Activated T-helper 9 cell treated with anti-CD3 and anti-CD28 coated beads, Interleukin-2, amount 50 U/mL, for 16 hours (primary cell): ENCODE results near the gene KLHL1.
"Not testable (repeated sequence)": the region's sequence is repeated elsewhere in the genome, so short reads cannot be mapped to it uniquely, and the experiment has no call there.

ENCODE experiments used
- DNase-seq: peaks from one replicate; pipeline ENCODE4 v3.0.0-alpha.2; 2020; ENCODE audit warnings: low read depth

The KLHL1 gene

DNA sequence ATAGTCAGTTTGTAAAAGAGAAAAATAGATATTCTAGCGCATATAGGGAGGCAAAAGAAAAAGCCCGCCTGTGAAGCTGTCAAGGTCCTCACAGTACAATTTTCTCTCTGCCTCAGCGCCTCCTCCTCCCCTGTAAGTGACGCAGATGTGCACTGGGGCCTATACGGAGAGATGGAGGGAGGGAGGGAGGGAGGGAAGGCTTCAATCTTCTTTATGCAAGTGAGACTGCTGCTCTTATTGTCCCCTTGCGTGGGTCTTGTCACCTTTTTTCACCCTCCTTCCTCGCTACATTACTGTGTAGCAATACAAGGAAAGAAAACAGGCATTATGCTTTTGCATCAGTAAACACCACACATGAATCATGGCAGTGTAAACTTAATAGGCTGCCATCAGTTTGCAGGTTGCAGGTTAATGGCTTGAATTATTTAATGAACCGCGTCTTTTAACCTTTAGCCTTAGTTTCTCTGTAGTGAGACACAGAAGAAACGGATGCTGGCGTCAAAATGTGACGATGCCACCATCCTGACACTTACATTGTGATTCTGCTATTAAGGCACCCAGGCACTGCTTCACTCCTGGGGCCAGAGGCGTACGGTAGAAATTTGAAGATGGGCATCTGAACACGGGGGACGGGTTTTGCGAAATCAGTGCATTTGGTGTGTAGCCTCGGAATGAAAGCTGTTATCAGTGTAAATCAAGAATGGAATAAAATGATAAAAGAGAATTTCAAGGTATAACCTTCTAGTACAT, at the start of gene KLHL1:
KLHL1 (minus strand) TSS at position 97 of the 750 bp plus-strand sequence. CDS start 753 bp downstream, outside the sequence.
- no peak for DNase-seq

GRCh38 chr13:70142658-70143057, 34.4 kb upstream of the KLHL1 start:
- DNase-seq = not testable (repeated sequence)

DNA sequence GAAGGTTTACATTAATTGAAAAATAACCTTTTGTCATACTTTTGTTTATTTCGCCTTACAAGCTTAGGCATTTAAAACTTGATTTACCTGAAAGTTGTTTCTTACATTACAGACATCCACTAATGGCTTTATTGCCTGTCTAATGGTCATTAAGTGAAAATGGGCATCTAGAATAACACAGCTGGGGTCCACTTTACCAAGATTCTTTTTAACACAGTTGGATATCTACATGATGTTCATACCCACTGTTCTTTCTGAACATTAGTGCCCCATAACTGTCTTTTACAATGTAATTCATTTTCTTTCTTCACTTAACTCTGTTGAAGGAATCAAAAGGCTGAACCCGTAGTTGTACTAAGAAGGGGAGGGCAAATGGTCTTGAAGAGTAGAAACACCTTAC, 19.8 kb upstream of the KLHL1 start:
- DNase-seq = no peak

- no peak for DNase-seq
These were observed 17.4 kb upstream of the KLHL1 start for GRCh38 chr13:70125693-70126092.

DNA sequence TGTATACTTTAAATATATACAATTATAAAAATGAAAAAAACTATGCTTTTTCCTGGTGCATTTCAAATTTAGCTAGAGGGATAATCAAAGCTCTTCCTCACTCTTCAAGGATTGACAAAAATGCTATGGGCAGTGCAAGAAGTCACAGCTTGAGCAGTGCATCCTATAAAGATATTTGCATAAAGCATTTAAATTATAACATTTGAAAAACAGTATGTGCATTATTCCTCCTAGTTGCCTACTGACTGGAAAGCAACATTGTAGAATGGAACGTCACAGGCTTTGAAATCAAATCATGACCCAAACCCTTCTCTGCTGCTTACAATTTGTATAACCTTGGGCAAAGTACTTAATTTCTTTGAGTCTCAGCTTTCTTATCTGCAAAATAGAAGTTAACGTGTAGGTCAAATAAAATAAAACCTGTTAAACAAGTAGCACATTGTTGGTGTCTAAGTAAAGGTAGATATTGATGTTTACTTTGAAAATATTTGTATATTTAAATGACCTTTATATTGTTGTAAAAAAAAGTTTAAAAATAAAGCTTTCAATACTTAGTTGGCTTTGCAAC, 9.2 kb upstream of the KLHL1 start:
- no peak for DNase-seq

DNA sequence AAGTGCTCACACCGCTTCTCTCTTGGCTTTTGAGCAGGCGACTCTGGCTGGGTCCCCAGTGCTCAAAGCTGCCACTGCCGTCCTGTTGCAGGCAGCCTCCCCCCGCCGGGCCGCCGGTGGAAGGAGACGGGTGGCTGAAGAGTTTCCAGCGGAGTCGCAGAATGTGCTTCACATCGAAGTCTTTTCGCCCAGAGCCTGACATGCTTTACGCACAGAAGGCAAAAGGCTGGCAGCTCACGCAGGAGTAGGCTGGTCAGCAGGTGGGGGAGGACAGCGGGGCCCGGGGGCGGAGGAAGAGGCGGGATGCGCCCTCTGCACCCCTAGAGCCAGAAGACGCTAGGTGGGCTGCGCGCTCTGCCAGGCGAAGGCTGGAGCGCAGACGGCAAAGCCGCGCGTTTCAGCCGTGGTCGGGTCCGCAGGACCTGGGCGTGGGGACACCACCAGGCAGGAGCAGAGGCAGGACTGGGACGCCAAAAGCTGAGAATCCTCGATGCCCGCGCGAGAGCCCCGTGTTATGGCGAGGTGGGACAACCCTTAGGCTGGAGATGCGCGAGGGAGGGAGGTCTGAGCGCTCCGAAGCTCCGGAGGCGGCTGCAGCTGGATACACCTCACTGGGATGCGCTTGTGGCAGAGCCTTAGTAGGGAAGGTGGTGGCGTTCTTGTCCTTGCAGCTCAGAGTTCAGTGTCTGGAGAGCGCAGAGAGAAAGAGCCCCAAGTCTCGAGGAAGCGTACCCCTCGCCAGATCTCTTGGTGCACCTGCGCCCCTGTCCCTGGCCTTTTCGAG, 562 bp downstream of the KLHL1 start, which contains the start of gene ATXN8OS:
ATXN8OS (plus strand) TSS at position 329 of the 784 bp plus-strand sequence.
- no peak for DNase-seq

- no peak for DNase-seq
These were observed 1.1 kb downstream of the KLHL1 start for GRCh38 chr13:70107125-70107497.

DNA sequence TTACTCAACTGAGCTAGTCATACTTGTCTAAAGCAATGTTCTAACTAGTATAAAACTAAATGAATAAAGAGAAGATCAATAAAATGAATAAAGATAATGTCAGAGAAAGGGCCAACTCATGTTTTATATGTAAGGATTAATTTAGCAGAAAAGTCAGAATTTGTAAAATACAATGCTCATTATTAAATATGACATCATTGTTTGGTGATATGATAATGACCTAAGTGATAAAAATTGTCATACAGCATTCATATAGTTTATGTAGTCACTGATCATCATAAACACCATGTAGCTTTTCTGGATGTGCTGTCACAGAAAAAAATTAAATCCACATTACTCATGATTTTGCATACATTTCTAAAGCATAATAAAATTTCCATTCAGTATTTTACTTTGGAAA, 3.8 kb downstream of the KLHL1 start:
- DNase-seq = no peak

DNA sequence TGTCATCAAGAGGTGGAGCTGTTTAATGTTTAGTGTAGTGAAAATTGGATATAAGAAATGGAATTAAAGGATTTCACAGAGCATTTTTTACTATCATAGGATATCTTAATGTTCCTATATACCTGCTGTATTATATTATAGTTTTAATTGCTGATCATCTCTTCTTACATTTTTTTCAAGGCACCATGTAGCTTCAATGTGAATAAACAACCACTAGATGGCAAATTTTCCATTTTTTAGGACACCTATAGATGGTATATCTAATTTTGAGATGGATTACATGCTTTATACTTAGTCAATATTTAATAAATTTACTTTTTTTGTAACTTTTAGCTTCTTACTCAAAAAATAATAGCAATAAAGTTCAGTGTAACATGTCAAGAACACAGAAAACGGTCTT, 9.6 kb downstream of the KLHL1 start:
- DNase-seq = no peak

GRCh38 chr13:70090036-70090723, 18.1 kb downstream of the KLHL1 start:
- DNase-seq = no peak

DNA sequence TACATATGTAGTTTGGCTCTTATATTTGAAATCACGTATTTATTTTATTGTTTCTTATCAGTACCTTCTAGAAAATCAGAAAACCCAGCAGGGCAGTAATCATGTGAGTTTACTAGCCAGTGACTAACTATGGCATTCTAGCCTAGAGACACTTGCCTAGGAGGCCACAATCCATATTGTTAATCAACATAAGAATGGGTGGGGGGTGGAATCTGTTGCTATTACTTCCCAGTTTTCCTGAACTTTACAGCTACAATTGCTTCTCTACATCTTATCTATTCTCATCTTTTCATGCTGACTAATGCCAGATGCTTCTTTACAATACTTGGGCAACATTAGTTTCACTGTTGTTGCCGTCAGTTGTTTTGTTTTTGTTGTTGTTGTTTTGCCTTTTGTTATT, 19.3 kb downstream of the KLHL1 start:
- DNase-seq = no peak

- no peak for DNase-seq
These were observed 21.0 kb downstream of the KLHL1 start for GRCh38 chr13:70087247-70087646.

- no peak for DNase-seq
These were observed 28.2 kb downstream of the KLHL1 start for GRCh38 chr13:70080012-70080411.

- DNase-seq = no peak
These were observed 53.7 kb downstream of the KLHL1 start for GRCh38 chr13:70054572-70054971.

- DNase-seq = no peak
These were observed 56.7 kb downstream of the KLHL1 start for GRCh38 chr13:70051531-70051930.

DNA sequence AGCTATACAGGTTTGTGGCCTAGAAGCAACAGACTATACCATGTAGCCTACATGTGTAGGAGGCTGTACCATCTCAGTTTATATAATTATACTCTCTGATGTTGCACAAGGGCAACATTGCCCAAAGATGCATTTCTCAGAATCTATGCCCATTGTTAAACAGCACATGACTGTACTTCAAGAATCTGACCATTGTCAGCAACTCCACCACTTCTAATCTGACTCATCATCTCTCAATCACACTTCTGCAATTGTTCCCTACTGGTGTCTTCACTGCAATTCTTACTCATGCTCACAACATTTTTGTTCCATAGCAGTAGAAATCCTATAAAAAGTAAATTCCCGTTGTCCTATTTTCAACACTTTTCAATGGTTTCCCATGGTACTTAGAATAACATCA, 64.6 kb downstream of the KLHL1 start:
- DNase-seq = no peak

GRCh38 chr13:70042193-70042592, 66.1 kb downstream of the KLHL1 start:
- no peak for DNase-seq

DNA sequence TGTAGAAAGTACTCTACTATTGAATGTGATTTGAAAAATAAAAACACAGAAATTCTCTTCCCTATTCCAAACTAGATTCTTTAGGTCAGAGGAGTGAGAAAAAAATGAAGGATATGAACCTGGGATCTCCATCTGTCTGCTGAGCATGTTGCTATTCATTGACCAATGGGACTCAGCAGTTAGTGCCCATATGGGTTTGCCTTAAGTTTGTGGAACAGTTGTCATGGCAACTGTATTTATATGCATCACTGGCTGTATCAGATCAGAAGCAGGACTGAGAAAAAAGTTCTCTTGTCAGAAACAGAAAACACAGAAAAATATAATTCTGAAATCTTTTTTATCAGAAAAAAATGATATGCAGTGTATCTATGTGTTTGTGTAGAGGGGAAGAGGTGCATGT, 74.0 kb downstream of the KLHL1 start:
- DNase-seq = no peak

GRCh38 chr13:70027551-70027950, 80.7 kb downstream of the KLHL1 start:
- no peak for DNase-seq

DNA sequence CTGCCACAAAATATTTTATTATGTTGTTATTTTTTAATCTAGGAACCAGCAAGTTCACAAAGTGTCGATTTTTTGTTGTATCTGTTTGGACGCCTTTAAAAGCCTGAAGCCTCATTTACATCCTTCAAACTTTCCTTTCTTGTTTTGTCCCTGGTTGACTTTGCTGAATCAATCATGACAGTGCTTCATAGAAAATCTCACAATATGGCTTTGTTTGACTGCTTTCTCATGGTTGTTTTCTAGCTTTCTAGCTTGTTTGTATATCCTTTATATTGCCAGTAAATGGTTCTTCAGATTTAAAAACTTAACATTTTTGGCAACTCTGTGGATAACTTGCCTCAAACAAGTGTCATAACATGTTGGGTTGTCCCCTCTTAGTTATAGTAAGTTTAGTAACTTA, 84.7 kb downstream of the KLHL1 start:
- DNase-seq = no peak

DNA sequence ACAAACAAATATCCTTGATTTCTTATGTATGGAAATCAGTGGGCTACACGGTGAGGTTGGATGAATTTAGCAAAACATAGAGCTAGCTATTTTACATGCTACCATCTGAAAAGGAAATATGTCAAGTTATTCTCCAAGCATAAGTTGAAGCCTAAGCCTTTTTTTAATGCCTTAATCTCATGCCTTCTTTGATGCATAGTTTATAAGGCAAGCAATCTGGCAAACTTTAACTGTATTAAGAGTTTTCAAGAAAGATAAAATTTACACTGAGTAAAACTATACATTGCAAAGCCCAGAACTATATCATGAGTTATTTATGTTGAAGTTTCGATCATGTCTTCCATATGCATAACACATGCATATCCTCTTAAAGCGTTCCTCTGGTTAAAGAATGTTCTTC, 85.6 kb downstream of the KLHL1 start:
- DNase-seq = no peak

DNA sequence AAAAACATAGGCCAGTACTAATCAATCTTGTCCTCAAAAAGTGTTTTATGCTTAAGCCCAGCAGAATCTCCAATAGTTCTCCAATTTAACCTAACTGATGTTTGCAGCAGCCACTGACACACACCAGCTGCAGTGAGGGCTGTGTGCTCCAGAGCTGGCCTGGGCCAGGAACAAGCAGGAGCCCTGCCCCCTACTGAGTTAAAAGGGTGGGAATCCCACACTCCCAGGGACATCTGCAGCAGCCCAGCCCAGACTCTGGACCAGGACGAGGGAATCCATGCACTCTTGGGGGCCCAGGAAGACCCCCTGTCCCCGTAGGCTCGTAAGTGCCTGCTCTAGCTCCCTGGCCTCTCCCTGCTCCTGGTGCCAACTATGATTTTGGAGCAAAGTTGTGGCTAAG, 92.1 kb downstream of the KLHL1 start:
- DNase-seq = no peak

- DNase-seq = no peak
These were observed 93.9 kb downstream of the KLHL1 start for GRCh38 chr13:70014337-70014736.
